Thoracic aorta (tissue), 2 donors: ENCODE data around the gene TMEM141. TPM values are rescaled to one million over a fixed set of nuclear protein-coding genes. Genes with fewer than 3 reads are reported as not detected.
A peak's percentile ranks its signal among the peaks of the same experiment; 100 is the strongest.
"Not testable (repeated sequence)": the region's sequence is repeated elsewhere in the genome, so short reads cannot be mapped to it uniquely, and the experiment has no call there.

Experiments used
- ATAC-seq: fragments of 150-250 bp; one replicate; pipeline ENCODE4 v1.8.0; 2017; ENCODE audit warnings: low read depth; ENCODE audit not compliant: insufficient number of reproducible peaks, low FRiP score
- DNase-seq: peaks from one replicate; pipeline ENCODE4 v3.0.0-alpha.2; 2020; ENCODE audit warnings: low spot score
- H3K27ac ChIP-seq, 2 donors: fragments of 200-600 bp; sonication (generic); 1 replicate in 1 of 2; 2 replicates in 1 of 2; pipeline ENCODE4 v1.5.1; 2016; ENCODE audit warnings: mild to moderate bottlenecking in 2 of 2, moderate library complexity in 2 of 2
- H3K27me3 ChIP-seq: fragments of 200-600 bp; sonication (generic); replicated peaks from 2 replicates; pipeline ENCODE4 v1.6.0; 2016; ENCODE audit warnings: mild to moderate bottlenecking; ENCODE audit not compliant: insufficient read depth
- H3K36me3 ChIP-seq: fragments of 200-600 bp; sonication (generic); one replicate; pipeline ENCODE4 v1.5.1; 2016
- H3K4me1 ChIP-seq, 2 donors: fragments of 200-600 bp; sonication (generic); 1 replicate in 1 of 2; 2 replicates in 1 of 2; pipeline versions ENCODE4 v1.5.1 to v1.6.0; 2016; ENCODE audit warnings: low read depth in 2 of 2, mild to moderate bottlenecking in 1 of 2; ENCODE audit not compliant: control insufficient read depth in 1 of 2
- H3K4me3 ChIP-seq: fragments of 200-600 bp; sonication (generic); 2 replicates; pipeline ENCODE4 v1.5.1; 2016; ENCODE audit warnings: mild to moderate bottlenecking
- H3K9me3 ChIP-seq: fragments of 200-600 bp; sonication (generic); 2 replicates; pipeline ENCODE4 v1.5.1; 2016
- CTCF ChIP-seq: fragments of 200-600 bp; sonication (generic); IDR thresholded peaks from one replicate; pipeline ENCODE4 v1.5.1; 2019; ENCODE audit warnings: antibody characterized with exemption
- total RNA-seq, 2 donors: library from RNA; depleted of rRNA; stranded (reverse); fragments of >200 nt; gene quantifications; one replicate each; pipeline versions ENCODE4 v1.1.0 to v1.2.3, GENCODE V29; 2016

The TMEM141 gene
- total RNA-seq, 2 donors from 2014 or later = 12.8 to 37.8 TPM

- H3K27ac ChIP-seq = no peak overlapping the region
- H3K9me3 ChIP-seq = no peaks in the 10 kb centered on the region
- ATAC-seq = no peak
- H3K36me3 ChIP-seq = no peaks in the 10 kb centered on the region
- peaks cover 14 to 15% of the 10 kb centered on the region in 2 donors for H3K4me1 ChIP-seq
- no peak for DNase-seq
- no peak for TF ChIP-seq CTCF
- H3K4me3 ChIP-seq = peak overlapping the region; percentile 62
- H3K27me3 ChIP-seq = peaks cover 7% of the 10 kb centered on the region
These were observed 8.1 kb downstream of the TMEM141 start for GRCh38 chr9:136799079-136799853.

- H3K27ac ChIP-seq = no peak overlapping the region
- TF ChIP-seq CTCF = no peak
These were observed 8.9 kb downstream of the TMEM141 start for GRCh38 chr9:136799854-136800657.

DNA sequence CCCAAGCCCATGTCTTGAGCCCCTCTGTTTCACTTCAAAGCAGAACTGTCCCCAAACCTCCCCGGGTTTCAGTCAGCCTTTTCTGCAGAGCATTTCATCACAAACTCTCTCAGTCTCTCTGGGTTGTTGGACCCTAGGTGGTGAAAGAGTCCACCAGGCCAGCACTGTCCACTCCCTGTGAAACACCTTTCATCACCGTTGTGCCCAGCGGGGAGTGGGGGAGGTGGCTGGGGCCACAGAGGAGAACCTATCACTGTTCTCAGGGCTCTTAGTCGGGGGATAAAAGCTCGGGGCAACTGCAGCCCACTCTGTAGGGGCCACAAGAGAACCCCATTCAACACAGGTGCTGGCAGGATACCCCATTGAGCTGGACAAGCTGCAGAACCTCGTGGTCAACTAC is 11.2 kb downstream of the TMEM141 start:
- ATAC-seq (no peak), DNase-seq (no peak)
- peaks cover 7% of the 10 kb centered on the region for H3K27me3 ChIP-seq

More at GRCh38 chr9:136799854-136800657, 8.9 kb downstream of the TMEM141 start:
- H3K27me3 ChIP-seq = peaks cover 7% of the 10 kb centered on the region
- ATAC-seq (no peak), DNase-seq (no peak)
- H3K4me1 ChIP-seq = peaks cover 14 to 15% of the 10 kb centered on the region in 2 donors
- no peaks in the 10 kb centered on the region for H3K9me3 ChIP-seq
- no peaks in the 10 kb centered on the region for H3K36me3 ChIP-seq
- peak overlapping the region; percentile 62 for H3K4me3 ChIP-seq

GRCh38 chr9:136803009-136803550 is 11.9 kb downstream of the TMEM141 start:
- H3K4me1 ChIP-seq = peaks cover 22 to 28% of the 10 kb centered on the region in 2 donors
- not testable (repeated sequence) for DNase-seq, H3K36me3 ChIP-seq, H3K4me3 ChIP-seq, H3K9me3 ChIP-seq, H3K27me3 ChIP-seq, ATAC-seq, H3K27ac ChIP-seq

More for the DNA sequence above, 11.2 kb downstream of the TMEM141 start:
- TF ChIP-seq CTCF = no peak
- Histone ChIP-seq H3K9me3 (no peaks in the 10 kb centered on the region), H3K27ac (no peak overlapping the region), H3K4me1 (peaks cover 22 to 27% of the 10 kb centered on the region in 2 donors), H3K36me3 (no peaks in the 10 kb centered on the region), H3K4me3 (no peak overlapping the region)

- no peak for ATAC-seq
- peaks cover 7% of the 10 kb centered on the region for H3K27me3 ChIP-seq
- no peak overlapping the region for H3K4me3 ChIP-seq
- H3K36me3 ChIP-seq = no peaks in the 10 kb centered on the region
- no peak overlapping the region for H3K27ac ChIP-seq
- TF ChIP-seq CTCF = no peak
- H3K4me1 ChIP-seq = peaks cover 24 to 31% of the 10 kb centered on the region in 2 donors
- no peaks in the 10 kb centered on the region for H3K9me3 ChIP-seq
- DNase-seq = no peak
These were observed 12.7 kb downstream of the TMEM141 start for GRCh38 chr9:136803551-136804508.
